HG03442 (cell line): ENCODE results near the gene TELO2.

Experiments
- ATAC-seq: cut with Tn5 transposase; IDR thresholded peaks from one replicate; pipeline ENCODE4 v1.9.1; 2021; ENCODE audit warnings: mild to moderate bottlenecking, moderate library complexity; ENCODE audit not compliant: unreplicated experiment

The TELO2 gene

GRCh38 chr16:1511662-1512569 lies 18.8 kb downstream of the TELO2 start:
- ATAC-seq = no peak

- ATAC-seq = no peak
These were observed 19.6 kb downstream of the TELO2 start for GRCh38 chr16:1512774-1513173.

GRCh38 chr16:1514507-1514906 lies 21.3 kb downstream of the TELO2 start:
- ATAC-seq = no peak

GRCh38 chr16:1518626-1519135 lies 25.5 kb downstream of the TELO2 start:
- no peak for ATAC-seq

GRCh38 chr16:1519831-1520230 lies 26.7 kb downstream of the TELO2 start:
- ATAC-seq = no peak

GRCh38 chr16:1520461-1520860 lies 27.3 kb downstream of the TELO2 start:
- ATAC-seq = no peak

- ATAC-seq = no peak
These were observed 30.6 kb downstream of the TELO2 start for GRCh38 chr16:1523581-1524245.

GRCh38 chr16:1524366-1524765 lies 31.2 kb downstream of the TELO2 start:
- ATAC-seq = no peak

GRCh38 chr16:1525871-1526607 lies 32.9 kb downstream of the TELO2 start:
- no peak for ATAC-seq

- ATAC-seq = no peak
These were observed 33.7 kb downstream of the TELO2 start for GRCh38 chr16:1526608-1527555.

GRCh38 chr16:1527836-1528811 lies 35.0 kb downstream of the TELO2 start:
- ATAC-seq = no peak

GRCh38 chr16:1528921-1529537 lies 35.9 kb downstream of the TELO2 start:
- no peak for ATAC-seq

GRCh38 chr16:1530349-1530882 lies 37.3 kb downstream of the TELO2 start:
- ATAC-seq = no peak

- ATAC-seq = no peak
These were observed 37.9 kb downstream of the TELO2 start for GRCh38 chr16:1530883-1531637.

- ATAC-seq = no peak
These were observed 38.4 kb downstream of the TELO2 start for GRCh38 chr16:1531638-1531910.

GRCh38 chr16:1532081-1532760 lies 39.1 kb downstream of the TELO2 start:
- no peak for ATAC-seq

- no peak for ATAC-seq
These were observed 39.6 kb downstream of the TELO2 start for GRCh38 chr16:1532771-1533170.
